GM13976 (cell line): ENCODE data around the gene CCDC138.

ENCODE experiments used
- DNase-seq: peaks from one replicate; pipeline ENCODE4 v3.0.0; 2012; ENCODE audit warnings: low spot score
- in situ Hi-C: fragments of 300-500 bp; cut with MboI; formaldehyde crosslinking; loops from one replicate; pipeline ENCODE4 v1.12.0; 2022; ENCODE audit warnings: low sequenced_read_pairs, mixed read lengths, inconsistent platforms; ENCODE audit not compliant: unreplicated experiment
- TF ChIP-seq, protein P1 (sequence below): IDR thresholded peaks from 2 replicates; pipeline ENCODE4 v1.5.1; 2012; ENCODE audit warnings: borderline replicate concordance, mild to moderate bottlenecking; ENCODE audit not compliant: insufficient read depth; ENCODE audit errors: extremely low read depth, missing control alignments, control extremely low read depth

The CCDC138 gene

DNA sequence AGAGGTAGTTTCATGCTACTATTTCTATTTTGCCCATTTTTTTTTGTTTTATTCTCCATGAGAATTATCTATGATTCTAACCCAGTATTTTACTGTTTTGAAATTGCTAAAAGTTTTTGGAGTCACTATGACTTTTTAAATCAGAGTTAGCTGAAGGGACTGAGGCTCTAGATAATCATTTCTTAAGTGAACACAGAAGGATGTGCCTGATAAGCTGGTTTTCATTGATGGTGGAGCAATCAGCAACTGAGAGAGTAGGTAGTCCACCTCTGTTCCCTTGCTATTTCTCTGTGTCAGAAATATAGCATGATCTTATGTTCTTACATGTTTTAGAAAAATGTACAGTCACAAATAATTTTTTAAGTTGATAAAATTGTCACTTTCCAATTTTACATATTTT lies 59.4 kb downstream of the CCDC138 start:
- TF ChIP-seq, protein P1, sequence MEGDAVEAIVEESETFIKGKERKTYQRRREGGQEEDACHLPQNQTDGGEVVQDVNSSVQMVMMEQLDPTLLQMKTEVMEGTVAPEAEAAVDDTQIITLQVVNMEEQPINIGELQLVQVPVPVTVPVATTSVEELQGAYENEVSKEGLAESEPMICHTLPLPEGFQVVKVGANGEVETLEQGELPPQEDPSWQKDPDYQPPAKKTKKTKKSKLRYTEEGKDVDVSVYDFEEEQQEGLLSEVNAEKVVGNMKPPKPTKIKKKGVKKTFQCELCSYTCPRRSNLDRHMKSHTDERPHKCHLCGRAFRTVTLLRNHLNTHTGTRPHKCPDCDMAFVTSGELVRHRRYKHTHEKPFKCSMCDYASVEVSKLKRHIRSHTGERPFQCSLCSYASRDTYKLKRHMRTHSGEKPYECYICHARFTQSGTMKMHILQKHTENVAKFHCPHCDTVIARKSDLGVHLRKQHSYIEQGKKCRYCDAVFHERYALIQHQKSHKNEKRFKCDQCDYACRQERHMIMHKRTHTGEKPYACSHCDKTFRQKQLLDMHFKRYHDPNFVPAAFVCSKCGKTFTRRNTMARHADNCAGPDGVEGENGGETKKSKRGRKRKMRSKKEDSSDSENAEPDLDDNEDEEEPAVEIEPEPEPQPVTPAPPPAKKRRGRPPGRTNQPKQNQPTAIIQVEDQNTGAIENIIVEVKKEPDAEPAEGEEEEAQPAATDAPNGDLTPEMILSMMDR = no peak
- no peak for DNase-seq
- in situ Hi-C loops = no loop called here

DNA sequence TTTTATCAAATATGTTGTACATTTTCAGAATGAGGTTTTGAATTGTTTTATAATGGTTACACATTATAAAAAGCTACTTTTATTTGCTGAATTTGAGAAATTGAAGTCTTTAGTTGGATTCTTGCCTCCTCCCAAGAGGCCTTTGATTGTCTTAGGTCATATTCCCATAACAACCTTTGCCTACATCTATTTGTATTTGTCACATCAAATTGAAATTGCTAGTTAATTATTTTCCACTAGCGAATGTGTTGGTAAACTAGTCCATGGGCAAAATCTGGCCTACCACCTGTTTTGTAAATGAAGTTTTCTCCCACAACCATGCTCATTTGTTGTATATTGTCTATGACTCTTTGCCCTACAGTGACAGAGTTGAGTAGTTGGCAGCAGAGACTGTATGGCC lies 60.4 kb downstream of the CCDC138 start:
- in situ Hi-C loops = no loop called here
- DNase-seq = no peak
- TF ChIP-seq, protein P1 = no peak

DNA sequence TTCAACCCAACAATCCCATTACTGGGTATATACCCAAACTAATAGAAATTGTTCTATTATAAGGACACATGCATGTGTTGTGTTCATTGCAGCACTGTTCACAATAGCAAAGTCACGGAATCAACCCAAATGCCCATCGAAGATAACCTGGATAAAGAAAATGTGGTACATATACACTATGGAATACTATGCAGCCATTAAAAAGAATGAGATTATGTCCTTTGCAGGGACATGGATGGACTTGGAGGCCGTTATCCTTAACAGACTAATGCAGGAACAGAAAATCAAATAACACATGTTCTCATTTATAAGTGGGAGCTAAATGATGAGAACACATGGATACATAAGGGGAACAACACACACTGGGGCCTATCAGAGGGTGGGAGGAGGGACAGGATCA lies 65.8 kb downstream of the CCDC138 start:
- TF ChIP-seq, protein P1 = no peak
- in situ Hi-C loops = no loop called here
- no peak for DNase-seq

DNA sequence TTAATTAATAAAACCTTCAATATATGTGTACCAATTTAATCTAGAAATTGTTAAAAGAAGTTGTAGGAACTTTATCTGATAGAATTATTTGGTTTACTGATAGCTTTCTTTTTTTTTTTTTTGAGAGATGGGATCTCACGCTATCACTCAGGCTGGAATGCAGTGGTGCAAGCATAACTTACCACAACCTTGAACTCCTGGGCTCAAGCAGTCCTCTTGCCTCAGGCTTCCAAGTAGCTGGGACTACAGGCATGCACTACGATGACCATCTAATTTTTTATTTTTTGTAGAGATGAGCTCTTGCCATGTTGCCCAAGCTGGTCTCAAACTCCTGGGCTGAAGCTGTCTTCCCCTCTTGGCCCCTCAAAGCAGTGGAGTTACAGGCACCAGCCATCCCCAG lies 66.8 kb downstream of the CCDC138 start:
- in situ Hi-C loops = no loop called here
- DNase-seq = no peak
- TF ChIP-seq, protein P1 = no peak

DNA sequence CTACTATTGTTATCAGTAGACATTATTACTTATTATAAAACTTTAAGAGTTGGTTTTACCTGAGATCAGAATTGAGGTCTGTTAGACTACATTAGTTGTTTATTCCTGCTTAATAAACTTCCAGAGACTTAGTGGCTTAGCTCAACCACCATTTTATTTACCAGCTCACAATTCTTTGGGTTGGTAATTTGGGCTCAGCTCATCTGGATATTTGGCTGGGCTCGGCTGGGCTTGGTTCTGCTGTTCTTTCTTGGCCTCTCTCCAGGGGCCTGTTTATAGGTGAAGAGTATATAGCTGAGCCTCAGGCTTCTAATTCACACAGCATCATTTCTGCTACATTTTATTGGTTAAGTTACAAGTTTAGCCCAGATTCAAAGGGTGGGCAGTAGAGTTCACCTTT lies 67.9 kb downstream of the CCDC138 start:
- TF ChIP-seq, protein P1 = no peak
- no peak for DNase-seq
- in situ Hi-C loops = no loop called here

DNA sequence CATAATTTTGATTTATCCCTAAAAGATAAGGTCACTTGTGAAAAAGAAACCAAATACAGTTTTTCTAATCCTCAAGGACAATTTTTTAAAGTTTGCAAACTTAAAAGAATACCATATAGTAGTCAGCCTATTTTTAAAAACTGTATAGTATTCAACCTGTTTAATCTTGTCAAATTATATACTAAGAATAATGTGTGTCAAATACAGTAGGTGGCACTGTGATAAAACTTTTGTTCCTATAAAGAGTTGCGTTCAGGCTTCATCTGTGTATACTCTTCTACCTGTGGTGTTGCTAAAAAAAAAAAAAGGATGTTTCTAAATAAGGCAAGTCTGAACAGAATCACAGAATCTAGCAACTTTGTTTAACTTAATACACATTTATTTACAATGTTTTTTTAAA lies 68.6 kb downstream of the CCDC138 start:
- TF ChIP-seq, protein P1 = no peak
- no peak for DNase-seq

DNA sequence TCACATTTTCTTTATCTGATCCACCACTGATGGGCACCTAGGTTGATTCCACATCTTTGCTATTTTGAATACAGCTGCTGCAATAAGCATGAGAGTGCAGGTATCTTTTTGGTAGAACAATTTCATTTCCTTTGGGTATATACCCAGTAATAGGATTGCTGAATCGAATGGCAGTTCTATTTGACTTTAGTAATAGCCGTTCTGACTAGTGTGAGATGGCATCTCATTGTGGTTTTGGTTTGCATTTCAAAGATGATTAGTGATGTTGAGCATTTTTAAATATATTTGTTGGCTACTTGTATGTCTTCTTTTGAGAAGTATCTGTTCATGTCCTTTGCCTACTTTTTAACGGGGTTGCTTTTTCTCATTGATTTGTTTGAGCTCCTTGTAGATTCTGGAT lies 72.3 kb downstream of the CCDC138 start:
- TF ChIP-seq, protein P1 = no peak
- no peak for DNase-seq
- in situ Hi-C loops = no loop called here

More for the DNA sequence above, 68.6 kb downstream of the CCDC138 start:
- in situ Hi-C loops = no loop called here
